ENCODE results near the gene PAK4. TPM values are rescaled to one million over a fixed set of nuclear protein-coding genes. Genes with fewer than 3 reads are reported as not detected.
A peak's percentile ranks its signal among the peaks of the same experiment; 100 is the strongest.

The PAK4 gene
- total RNA-seq, 1 donor from 2014 or later: 52.1 TPM

- H3K36me3 Mint-ChIP-seq: peaks cover 12% of the 10 kb centered on the region
- no peak for DNase-seq (ENCODE audit: extremely low spot score, unreplicated experiment)
- no peak for TF ChIP-seq CTCF (conservative IDR thresholded peaks at IDR 0.05)
- H3K27me3 Mint-ChIP-seq: no peaks in the 10 kb centered on the region
- peak overlapping the region; percentile 87 for H3K4me3 Mint-ChIP-seq
- H3K9me3 Mint-ChIP-seq: peaks cover 5% of the 10 kb centered on the region
- H3K27ac Mint-ChIP-seq: peak overlapping the region; percentile 99
- H3K4me1 Mint-ChIP-seq (ENCODE audit: unreplicated experiment): peaks cover 61% of the 10 kb centered on the region
These were observed 29.6 kb downstream of the PAK4 start for GRCh38 chr19:39155114-39155700.

DNA sequence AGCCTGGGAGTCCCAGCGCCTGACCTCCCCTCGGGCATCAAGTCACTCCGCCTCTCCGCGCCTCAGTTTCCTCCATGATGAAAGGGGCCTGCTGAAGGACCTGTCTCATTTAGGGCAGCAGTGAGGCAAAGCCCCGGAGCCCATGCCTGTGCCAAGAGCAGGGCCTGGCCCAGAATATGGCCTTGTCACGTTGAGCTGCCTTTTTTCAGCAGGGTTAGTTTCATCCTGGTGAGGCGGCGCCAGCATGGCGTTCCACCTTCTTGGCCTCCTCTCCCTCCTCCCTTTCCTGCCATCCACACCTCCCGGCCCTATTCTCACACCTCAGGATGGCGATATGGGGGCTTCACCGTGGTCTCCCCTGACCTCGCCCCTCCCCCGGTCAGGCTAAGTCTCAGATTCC lies 30.2 kb downstream of the PAK4 start:
- no peak for DNase-seq (ENCODE audit: extremely low spot score, unreplicated experiment)
- Mint-ChIP-seq H3K4me3 (no peak overlapping the region), H3K27ac (peak overlapping the region; percentile 99), H3K27me3 (no peaks in the 10 kb centered on the region), H3K36me3 (peaks cover 12% of the 10 kb centered on the region), H3K4me1 (ENCODE audit: unreplicated experiment) (peaks cover 65% of the 10 kb centered on the region), H3K9me3 (peaks cover 5% of the 10 kb centered on the region)
- TF ChIP-seq CTCF (conservative IDR thresholded peaks at IDR 0.05): no peak

- H3K36me3 Mint-ChIP-seq: peaks cover 12% of the 10 kb centered on the region
- no peak for DNase-seq (ENCODE audit: extremely low spot score, unreplicated experiment)
- TF ChIP-seq CTCF (conservative IDR thresholded peaks at IDR 0.05): no peak
- H3K27ac Mint-ChIP-seq: peak overlapping the region; percentile 88
- no peaks in the 10 kb centered on the region for H3K27me3 Mint-ChIP-seq
- peak overlapping the region; percentile 30 for H3K4me3 Mint-ChIP-seq
- peaks cover 60% of the 10 kb centered on the region for H3K4me1 Mint-ChIP-seq (ENCODE audit: unreplicated experiment)
- H3K9me3 Mint-ChIP-seq: peaks cover 5% of the 10 kb centered on the region
These were observed 31.0 kb downstream of the PAK4 start for GRCh38 chr19:39156326-39157230.

- Mint-ChIP-seq H3K27me3 (no peaks in the 10 kb centered on the region), H3K4me1 (ENCODE audit: unreplicated experiment) (peaks cover 58% of the 10 kb centered on the region), H3K36me3 (peaks cover 8% of the 10 kb centered on the region), H3K9me3 (peaks cover 5% of the 10 kb centered on the region), H3K27ac (peak overlapping the region; percentile 88), H3K4me3 (peak overlapping the region; percentile 30)
- TF ChIP-seq CTCF (conservative IDR thresholded peaks at IDR 0.05): no peak
- no peak for DNase-seq (ENCODE audit: extremely low spot score, unreplicated experiment)
These were observed 31.9 kb downstream of the PAK4 start for GRCh38 chr19:39157275-39157996.

DNA sequence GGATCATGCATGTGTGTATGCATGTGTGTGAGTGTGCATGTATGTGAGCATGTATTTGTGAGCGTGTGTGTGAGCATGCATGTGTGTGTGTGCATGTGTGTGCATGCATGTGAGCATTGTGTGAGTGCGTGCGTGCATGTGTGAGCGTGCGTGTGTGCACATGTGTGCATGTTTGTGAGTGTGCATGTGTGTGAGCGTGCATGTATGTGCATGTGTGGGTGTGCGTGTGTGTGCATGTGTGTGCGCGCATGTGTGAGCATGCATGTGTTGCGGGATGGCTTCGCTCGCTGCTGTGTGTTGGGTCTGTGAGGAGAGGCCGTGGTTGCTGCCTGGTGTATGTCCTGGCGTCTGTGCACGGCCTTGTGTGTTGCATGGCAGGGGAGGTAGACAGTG lies 32.4 kb downstream of the PAK4 start:
- Mint-ChIP-seq H3K4me1 (ENCODE audit: unreplicated experiment) (peaks cover 60% of the 10 kb centered on the region), H3K27ac (peak overlapping the region; percentile 30), H3K4me3 (peak overlapping the region; percentile 30), H3K27me3 (no peaks in the 10 kb centered on the region), H3K36me3 (peaks cover 7% of the 10 kb centered on the region), H3K9me3 (peaks cover 5% of the 10 kb centered on the region)
- no peak for DNase-seq (ENCODE audit: extremely low spot score, unreplicated experiment)
- no peak for TF ChIP-seq CTCF (conservative IDR thresholded peaks at IDR 0.05)

Data from type B pancreatic cell (in vitro differentiated cells).